H1 (cell line): ENCODE data around the gene HLA-C. TPM values are rescaled to one million over a fixed set of nuclear protein-coding genes. Genes with fewer than 3 reads are reported as not detected.
"Not testable (repeated sequence)": the region's sequence is repeated elsewhere in the genome, so short reads cannot be mapped to it uniquely, and the experiment has no call there.

Experiments
- CTCF ChIA-PET: fragments of 300-600 bp; sonication (Branson Sonifier 250); formaldehyde crosslinking; loops from one replicate; lab custom pipeline; 2021; ENCODE audit not compliant: partially characterized antibody; lab: Charles Lee
- POLR2A ChIA-PET: fragments of 300-600 bp; sonication (Branson Sonifier 250); formaldehyde crosslinking; loops from one replicate; lab custom pipeline; 2021; ENCODE audit warnings: inconsistent platforms; ENCODE audit not compliant: partially characterized antibody; lab: Charles Lee
- DNase-seq, 2 experiments: peaks; one replicate each; pipeline versions ENCODE4 v3.0.0 to v3.0.0-alpha.2; 2010 to 2022; ENCODE audit warnings: low spot score in 2 of 2, low read depth in 1 of 2, mixed read lengths in 1 of 2
- FAIRE-seq: peaks from 2 replicates; lab custom pipeline; 2011; peaks lifted over from hg19 to GRCh38; lab: Jason Lieb, UNC
- H2AFZ ChIP-seq: 2 replicates; pipeline ENCODE4 v1.8.1; 2012; ENCODE audit warnings: low read length, inconsistent platforms
- H2AK5ac ChIP-seq: 2 replicates; pipeline ENCODE4 v1.6.1; 2013; ENCODE audit warnings: low read depth, low read length
- H2BK120ac ChIP-seq: replicated peaks from 2 replicates; pipeline ENCODE3; 2013; ENCODE audit warnings: low read depth, low read length, inconsistent platforms
- H2BK12ac ChIP-seq: 2 replicates; pipeline ENCODE4 v1.6.1; 2013; ENCODE audit warnings: low read depth, low read length
- H2BK15ac ChIP-seq: 2 replicates; pipeline ENCODE4 v1.6.1; 2013; ENCODE audit warnings: low read length
- H2BK20ac ChIP-seq: 2 replicates; pipeline ENCODE4 v1.6.1; 2013; ENCODE audit warnings: low read length
- H2BK5ac ChIP-seq: 2 replicates; pipeline ENCODE4 v1.6.1; 2013; ENCODE audit warnings: low read depth, low read length
- H3K14ac ChIP-seq: 2 replicates; pipeline ENCODE4 v1.6.1; 2013; ENCODE audit warnings: inconsistent platforms; ENCODE audit not compliant: insufficient read length
- H3K18ac ChIP-seq: 2 replicates; pipeline ENCODE4 v1.6.1; 2013; ENCODE audit warnings: low read length; ENCODE audit errors: extremely low read depth
- H3K23ac ChIP-seq: 2 replicates; pipeline ENCODE4 v1.6.1; 2013; ENCODE audit warnings: inconsistent platforms; ENCODE audit not compliant: insufficient read length
- H3K23me2 ChIP-seq: 2 replicates; pipeline ENCODE4 v1.6.1; 2013; ENCODE audit warnings: low read depth, low read length
- H3K27ac ChIP-seq: 2 replicates; pipeline ENCODE4 v1.6.1; 2011; ENCODE audit warnings: low read depth, low read length, inconsistent platforms
- H3K27me3 ChIP-seq, 4 experiments: replicated peaks in 1 of 4; 1 replicate in 1 of 4; 2 replicates in 3 of 4; pipeline versions ENCODE4 v1.6.1 to v1.8.1; 2011 to 2013; ENCODE audit warnings: low read length in 3 of 4, mild to moderate bottlenecking in 3 of 4, inconsistent platforms in 2 of 4, mixed read lengths in 2 of 4, moderate library complexity in 1 of 4; ENCODE audit not compliant: control insufficient read depth in 3 of 4, insufficient read depth in 3 of 4; ENCODE audit errors: extremely low read depth in 1 of 4
- H3K36me3 ChIP-seq, 4 experiments: 2 replicates each; pipeline versions ENCODE4 v1.6.1 to v1.8.1; 2011 to 2013; ENCODE audit warnings: mild to moderate bottlenecking in 4 of 4, low read length in 3 of 4, moderate library complexity in 2 of 4, control low read depth in 1 of 4, inconsistent platforms in 1 of 4; ENCODE audit not compliant: insufficient read depth in 4 of 4, control insufficient read depth in 2 of 4
- H3K4ac ChIP-seq: replicated peaks from 2 replicates; pipeline ENCODE3; 2013; ENCODE audit warnings: low read length, low read depth, mixed read lengths, inconsistent platforms; ENCODE audit not compliant: insufficient read length
- H3K4me1 ChIP-seq, 4 experiments: replicated peaks in 1 of 4; 1 replicate in 1 of 4; 2 replicates in 3 of 4; pipeline versions ENCODE4 v1.6.1 to v1.8.1; 2011 to 2013; ENCODE audit warnings: low read length in 3 of 4, inconsistent platforms in 2 of 4, mixed read lengths in 1 of 4; ENCODE audit not compliant: insufficient read depth in 4 of 4, control insufficient read depth in 3 of 4
- H3K4me2 ChIP-seq, 2 experiments: 2 replicates each; pipeline versions ENCODE4 v1.6.1 to v1.8.1; 2011 to 2013; ENCODE audit warnings: low read depth in 2 of 2, low read length in 2 of 2, control low read depth in 1 of 2, inconsistent platforms in 1 of 2, mild to moderate bottlenecking in 1 of 2; ENCODE audit not compliant: insufficient read depth in 1 of 2
- H3K4me3 ChIP-seq, 4 experiments: fragments of 200-600, 300-600 bp in 1 of 4; sonication (generic), shearing (Covaris generic), sonication (Bioruptor Twin) in 1 of 4; 2 replicates each; pipeline versions ENCODE4 v1.5.1 to v1.8.1; 2011 to 2016; ENCODE audit warnings: low read length in 4 of 4, low read depth in 3 of 4, control low read depth in 2 of 4, inconsistent platforms in 2 of 4, mild to moderate bottlenecking in 2 of 4, mixed read lengths in 1 of 4, moderate library complexity in 1 of 4; ENCODE audit not compliant: insufficient read depth in 2 of 4; ENCODE audit errors: extremely low read depth in 1 of 4
- H3K56ac ChIP-seq: replicated peaks from 2 replicates; pipeline ENCODE3; 2013; ENCODE audit warnings: low read depth, mild to moderate bottlenecking, mixed read lengths, low read length, inconsistent platforms; ENCODE audit not compliant: insufficient read length
- H3K79me1 ChIP-seq: 2 replicates; pipeline ENCODE4 v1.6.1; 2013; ENCODE audit warnings: low read depth, low read length, control low read depth
- H3K79me2 ChIP-seq, 2 experiments: 2 replicates each; pipeline versions ENCODE4 v1.6.1 to v1.8.1; 2012 to 2013; ENCODE audit warnings: low read length in 2 of 2, mild to moderate bottlenecking in 2 of 2, inconsistent platforms in 1 of 2; ENCODE audit not compliant: insufficient read depth in 2 of 2, control insufficient read depth in 1 of 2
- H3K9ac ChIP-seq, 4 experiments: replicated peaks in 1 of 4; 1 replicate in 1 of 4; 2 replicates in 3 of 4; pipeline versions ENCODE4 v1.6.1 to v1.8.1; 2011 to 2013; ENCODE audit warnings: low read depth in 3 of 4, low read length in 3 of 4, control low read depth in 2 of 4, mild to moderate bottlenecking in 2 of 4, moderate library complexity in 2 of 4, inconsistent platforms in 1 of 4; ENCODE audit errors: extremely low read depth in 1 of 4
- H3K9me3 ChIP-seq, 2 experiments: 2 replicates each; pipeline versions ENCODE4 v1.6.1 to v1.8.1; 2012 to 2013; ENCODE audit warnings: mild to moderate bottlenecking in 2 of 2, moderate library complexity in 2 of 2, control low read depth in 1 of 2, inconsistent platforms in 1 of 2, low read depth in 1 of 2, low read length in 1 of 2, mixed read lengths in 1 of 2; ENCODE audit not compliant: insufficient read depth in 2 of 2
- H4K20me1 ChIP-seq, 2 experiments: replicated peaks in 1 of 2; 2 replicates each; pipeline versions ENCODE3 to v1.8.1; 2011 to 2013; ENCODE audit warnings: inconsistent platforms in 2 of 2, low read length in 2 of 2, mild to moderate bottlenecking in 1 of 2; ENCODE audit not compliant: insufficient read depth in 2 of 2, control insufficient read depth in 1 of 2
- H4K5ac ChIP-seq: 2 replicates; pipeline ENCODE4 v1.6.1; 2013; ENCODE audit warnings: low read length, low read depth, mixed read lengths, inconsistent platforms; ENCODE audit not compliant: insufficient read length
- H4K8ac ChIP-seq: 2 replicates; pipeline ENCODE4 v1.8.0; 2013; ENCODE audit warnings: mild to moderate bottlenecking, moderate library complexity, low read length, inconsistent platforms; ENCODE audit not compliant: insufficient read depth; ENCODE audit errors: extremely low read depth
- H4K91ac ChIP-seq: replicated peaks from 2 replicates; pipeline ENCODE3; 2013; ENCODE audit warnings: low read length, mixed read lengths, inconsistent platforms; ENCODE audit not compliant: insufficient read length
- WGBS, 2 experiments: shearing (Covaris generic) in 1 of 2; methylation state at CpG; one replicate each; pipeline versions ENCODE4 v1.1.6 to v1.1.7; 2013 to 2015; ENCODE audit warnings: low lambda C conversion rate in 2 of 2, mixed read lengths in 2 of 2, inconsistent platforms in 1 of 2, low coverage in 1 of 2, missing lambda C conversion rate in 1 of 2; ENCODE audit not compliant: insufficient replicate concordance in 2 of 2, insufficient coverage in 1 of 2, insufficient read length in 1 of 2; ENCODE audit errors: extremely low coverage in 1 of 2, missing lambda C conversion rate in 1 of 2; 5-methylcytosine and 5-hydroxymethylcytosine counted together
- polyA plus RNA-seq, 7 experiments: library from polyadenylated mRNA; depleted of rRNA in 3 of 7; stranded (reverse) in 5 of 7; unstranded in 2 of 7; fragments of >200 nt in 5 of 7; fragments of 200-250 nt in 2 of 7; gene quantifications; 1 replicate in 5 of 7; 2 replicates in 1 of 7; 4 replicates in 1 of 7; pipeline versions ENCODE4 v1.2.1 to v1.2.3, GENCODE V29; 2011 to 2013; ENCODE audit warnings: missing spikeins in 2 of 7, mixed read lengths in 2 of 7
- total RNA-seq: library from RNA; stranded (reverse); fragmentation: NEBNext Ultra II Directional; extraction: Animal tissue kit (Norgen Biotek cat#: 25700); gene quantifications from 2 replicates; pipeline ENCODE4 v1.2.1, GENCODE V29; 2021

HLA-C gene
- total and polyA plus RNA-seq, 2 of the 8 experiments (the other 6 are each of a cell fraction or from before 2014, with no cell fraction given), result 245 to 360 TPM

GRCh38 chr6:31259995-31260394, 11.9 kb downstream of the HLA-C start:
- H3K23me2 ChIP-seq, H3K4ac ChIP-seq, H3K18ac ChIP-seq, H2BK12ac ChIP-seq, H3K27ac ChIP-seq, POLR2A ChIA-PET, H3K79me2 ChIP-seq, H2BK20ac ChIP-seq, H2BK120ac ChIP-seq, H3K9me3 ChIP-seq, DNase-seq, H3K4me2 ChIP-seq, H2AK5ac ChIP-seq, H2AFZ ChIP-seq, H4K91ac ChIP-seq, H3K36me3 ChIP-seq, H3K23ac ChIP-seq, H4K5ac ChIP-seq, H4K8ac ChIP-seq, H3K79me1 ChIP-seq, H3K9ac ChIP-seq, H3K14ac ChIP-seq, H2BK15ac ChIP-seq, H3K4me1 ChIP-seq, H4K20me1 ChIP-seq, H3K56ac ChIP-seq, H3K27me3 ChIP-seq, CTCF ChIA-PET, H3K4me3 ChIP-seq, FAIRE-seq, H2BK5ac ChIP-seq: not testable (repeated sequence)
- WGBS, 2 experiments, result 48% methylated on average over 3 of the region's 3 CpGs; no CpG with 5 or more reads in 1 of the 2 experiments
